ENCODE results near the gene DOCK1. TPM values are rescaled to one million over a fixed set of nuclear protein-coding genes. Genes with fewer than 3 reads are reported as not detected.
A peak's percentile ranks its signal among the peaks of the same experiment; 100 is the strongest.

Gene DOCK1
- polyA plus RNA-seq, 1 experiment: 37.9 TPM

DNA sequence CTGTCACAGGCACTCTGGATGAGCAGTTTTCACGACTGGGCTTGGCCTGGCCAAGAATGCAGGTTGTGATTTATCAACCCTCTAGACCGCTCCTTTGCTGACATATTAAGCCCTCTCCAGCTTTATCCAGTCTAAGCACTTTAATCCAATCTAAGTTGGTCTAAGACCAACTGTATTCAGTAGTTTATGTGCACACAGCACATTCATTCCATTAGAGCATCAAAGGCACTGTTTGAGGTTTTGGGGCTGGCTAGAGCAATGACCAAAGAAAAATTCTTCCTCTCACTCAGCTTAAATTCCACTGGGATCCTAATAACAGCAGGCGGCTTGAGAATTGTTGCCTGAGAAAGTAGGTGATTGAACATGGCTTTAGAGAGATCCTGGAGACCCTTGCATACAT is 467.1 kb downstream of the DOCK1 start:
- CTCF ChIA-PET: no interaction called here
- H3K4me3 ChIP-seq (ENCODE audit: low read depth, low read length): no peak overlapping the region
- TF ChIP-seq, protein P1, sequence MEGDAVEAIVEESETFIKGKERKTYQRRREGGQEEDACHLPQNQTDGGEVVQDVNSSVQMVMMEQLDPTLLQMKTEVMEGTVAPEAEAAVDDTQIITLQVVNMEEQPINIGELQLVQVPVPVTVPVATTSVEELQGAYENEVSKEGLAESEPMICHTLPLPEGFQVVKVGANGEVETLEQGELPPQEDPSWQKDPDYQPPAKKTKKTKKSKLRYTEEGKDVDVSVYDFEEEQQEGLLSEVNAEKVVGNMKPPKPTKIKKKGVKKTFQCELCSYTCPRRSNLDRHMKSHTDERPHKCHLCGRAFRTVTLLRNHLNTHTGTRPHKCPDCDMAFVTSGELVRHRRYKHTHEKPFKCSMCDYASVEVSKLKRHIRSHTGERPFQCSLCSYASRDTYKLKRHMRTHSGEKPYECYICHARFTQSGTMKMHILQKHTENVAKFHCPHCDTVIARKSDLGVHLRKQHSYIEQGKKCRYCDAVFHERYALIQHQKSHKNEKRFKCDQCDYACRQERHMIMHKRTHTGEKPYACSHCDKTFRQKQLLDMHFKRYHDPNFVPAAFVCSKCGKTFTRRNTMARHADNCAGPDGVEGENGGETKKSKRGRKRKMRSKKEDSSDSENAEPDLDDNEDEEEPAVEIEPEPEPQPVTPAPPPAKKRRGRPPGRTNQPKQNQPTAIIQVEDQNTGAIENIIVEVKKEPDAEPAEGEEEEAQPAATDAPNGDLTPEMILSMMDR (IDR thresholded peaks at IDR 0.05; ENCODE audit: low read depth, low read length): no peak
- no peaks in the 10 kb centered on the region for H3K9me3 ChIP-seq (ENCODE audit: control insufficient read depth, insufficient read depth, low read length)
- no peak overlapping the region for H3K27ac ChIP-seq (ENCODE audit: low read depth, low read length)
- H3K27me3 ChIP-seq (ENCODE audit: control insufficient read depth, insufficient read depth, low read length): no peaks in the 10 kb centered on the region
- POLR2A ChIA-PET: no interaction called here
- no peak for DNase-seq (ENCODE audit: low read depth, low spot score)

GRCh38 chr10:127374074-127374680 is 468.9 kb downstream of the DOCK1 start:
- no peak overlapping the region for H3K4me3 ChIP-seq (ENCODE audit: low read depth, low read length)
- ChIA-PET CTCF (interaction anchor here (0.6 to 1.7 kb wide), 2 partner anchors 19 to 1044 kb away, joined by 3 to 4 read pairs; no protein-coding TSS in a partner anchor), POLR2A (no interaction called here)
- DNase-seq (ENCODE audit: low read depth, low spot score): no peak
- H3K27ac ChIP-seq (ENCODE audit: low read depth, low read length): no peak overlapping the region
- H3K27me3 ChIP-seq (ENCODE audit: control insufficient read depth, insufficient read depth, low read length): no peaks in the 10 kb centered on the region
- TF ChIP-seq, protein P1 (IDR thresholded peaks at IDR 0.05; ENCODE audit: low read depth, low read length): no peak
- H3K9me3 ChIP-seq (ENCODE audit: control insufficient read depth, insufficient read depth, low read length): no peaks in the 10 kb centered on the region

GRCh38 chr10:127374901-127375300 is 469.7 kb downstream of the DOCK1 start:
- no peaks in the 10 kb centered on the region for H3K27me3 ChIP-seq (ENCODE audit: control insufficient read depth, insufficient read depth, low read length)
- no peak overlapping the region for H3K4me3 ChIP-seq (ENCODE audit: low read depth, low read length)
- TF ChIP-seq, protein P1 (IDR thresholded peaks at IDR 0.05; ENCODE audit: low read depth, low read length): no peak
- H3K9me3 ChIP-seq (ENCODE audit: control insufficient read depth, insufficient read depth, low read length): no peaks in the 10 kb centered on the region
- peak overlapping the region; percentile 33 for H3K27ac ChIP-seq (ENCODE audit: low read depth, low read length)
- ChIA-PET POLR2A (no interaction called here), CTCF (interaction anchor here (1.7 kb wide), 1 partner anchor 20 kb away, joined by 4 read pairs; no protein-coding TSS in a partner anchor)
- no peak for DNase-seq (ENCODE audit: low read depth, low spot score)

DNA sequence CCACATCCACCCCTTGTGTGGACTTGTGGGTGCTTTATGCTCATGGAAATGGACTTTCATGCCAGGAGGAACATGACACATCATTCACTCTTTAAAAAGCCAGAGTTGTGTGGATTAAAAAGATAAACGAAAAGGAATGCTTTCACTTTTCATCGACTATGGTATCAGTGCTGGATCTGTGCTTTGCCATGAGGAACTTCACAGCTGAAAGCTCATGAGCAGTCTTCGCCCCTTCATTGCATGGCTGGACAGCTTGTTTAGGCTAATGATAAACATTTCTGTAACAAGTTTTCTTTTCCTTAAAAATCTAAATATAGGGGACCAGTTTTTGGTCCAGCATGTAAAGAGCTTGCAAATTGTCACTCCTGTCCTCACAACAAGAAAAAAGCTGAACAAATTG is 470.2 kb downstream of the DOCK1 start:
- H3K27me3 ChIP-seq (ENCODE audit: control insufficient read depth, insufficient read depth, low read length): no peaks in the 10 kb centered on the region
- DNase-seq (ENCODE audit: low read depth, low spot score): peak; percentile 18
- H3K9me3 ChIP-seq (ENCODE audit: control insufficient read depth, insufficient read depth, low read length): no peaks in the 10 kb centered on the region
- POLR2A ChIA-PET: no interaction called here
- CTCF ChIA-PET: no interaction called here
- no peak overlapping the region for H3K4me3 ChIP-seq (ENCODE audit: low read depth, low read length)
- H3K27ac ChIP-seq (ENCODE audit: low read depth, low read length): peak overlapping the region; percentile 33
- TF ChIP-seq, protein P1 (IDR thresholded peaks at IDR 0.05; ENCODE audit: low read depth, low read length): no peak

- DNase-seq (ENCODE audit: low read depth, low spot score): no peak
- ChIA-PET CTCF (no interaction called here), POLR2A (no interaction called here)
- Histone ChIP-seq H3K4me3 (ENCODE audit: low read depth, low read length) (no peak overlapping the region), H3K27me3 (ENCODE audit: control insufficient read depth, insufficient read depth, low read length) (no peaks in the 10 kb centered on the region), H3K9me3 (ENCODE audit: control insufficient read depth, insufficient read depth, low read length) (no peaks in the 10 kb centered on the region), H3K27ac (ENCODE audit: low read depth, low read length) (no peak overlapping the region)
- TF ChIP-seq, protein P1 (IDR thresholded peaks at IDR 0.05; ENCODE audit: low read depth, low read length): no peak
Observed at GRCh38 chr10:127376071-127376470, 470.8 kb downstream of the DOCK1 start.

All from AG04450 (cell line).